Anterior cingulate cortex (tissue), 58 donors: Measurements from ENCODE around the gene CTU2.
"Not testable (repeated sequence)": the region's sequence is repeated elsewhere in the genome, so short reads cannot be mapped to it uniquely, and the experiment has no call there.

Experiments
- DNase-seq, 58 donors: peaks; one replicate each; lab custom pipeline; 2025; lab: John Stamatoyannopoulos, UW

The CTU2 gene

GRCh38 chr16:88706229-88706964, at the start of gene CTU2, which contains the start of gene RNF166:
Gene CTU2 (plus strand): TSS chr16:88706503. CDS start chr16:88706531, 28 bp downstream.
Gene RNF166 (minus strand): TSS chr16:88706408. CDS start chr16:88706325, 83 bp downstream.
- peak in 57 of 58 donors; percentile 15 to 92 (median 81) for DNase-seq

GRCh38 chr16:88657371-88657770, 48.9 kb upstream of the CTU2 start:
- no peak for DNase-seq

GRCh38 chr16:88658714-88659113, 47.6 kb upstream of the CTU2 start:
- no peak for DNase-seq

GRCh38 chr16:88659160-88659559, 47.1 kb upstream of the CTU2 start:
- DNase-seq, result no peak

GRCh38 chr16:88661468-88661867, 44.8 kb upstream of the CTU2 start:
- DNase-seq, result peak in 1 of 58 donors; percentile 16

- DNase-seq, result peak in 1 of 58 donors; percentile 46
Measured at GRCh38 chr16:88662222-88662842, 44.0 kb upstream of the CTU2 start.

- peak; percentile 70 to 99 (median 97) for DNase-seq
Measured at GRCh38 chr16:88662843-88663606, 43.3 kb upstream of the CTU2 start, which contains the start of gene MVD. Gene MVD (minus strand): TSS chr16:88663091. CDS start chr16:88663080, 11 bp downstream.

- DNase-seq, result peak in 1 of 58 donors; percentile 1
Measured at GRCh38 chr16:88665148-88665547, 41.2 kb upstream of the CTU2 start.

- DNase-seq, result no peak
Measured at GRCh38 chr16:88665570-88665969, 40.7 kb upstream of the CTU2 start.

GRCh38 chr16:88667461-88667860, 38.8 kb upstream of the CTU2 start:
- DNase-seq, result no peak

GRCh38 chr16:88669493-88669892, 36.8 kb upstream of the CTU2 start:
- DNase-seq, result not testable (repeated sequence)

GRCh38 chr16:88669980-88670379, 36.3 kb upstream of the CTU2 start:
- no peak for DNase-seq

GRCh38 chr16:88671806-88672205, 34.5 kb upstream of the CTU2 start:
- DNase-seq, result no peak

GRCh38 chr16:88672776-88673175, 33.5 kb upstream of the CTU2 start:
- no peak for DNase-seq

- no peak for DNase-seq
Measured at GRCh38 chr16:88673716-88674379, 32.5 kb upstream of the CTU2 start.

- DNase-seq, result no peak
Measured at GRCh38 chr16:88676502-88677242, 29.6 kb upstream of the CTU2 start.

GRCh38 chr16:88677721-88678120, 28.6 kb upstream of the CTU2 start:
- no peak for DNase-seq

GRCh38 chr16:88678224-88678979, 27.9 kb upstream of the CTU2 start:
- peak in 1 of 58 donors; percentile 27 for DNase-seq

GRCh38 chr16:88680554-88681083, 25.7 kb upstream of the CTU2 start:
- no peak for DNase-seq
